HG03432 (cell line): ENCODE data around the gene MT4.

Experiments
- ATAC-seq: cut with Tn5 transposase; IDR thresholded peaks from one replicate; pipeline ENCODE4 v1.9.1; 2021; ENCODE audit warnings: mild to moderate bottlenecking, moderate library complexity; ENCODE audit not compliant: unreplicated experiment

Gene MT4

DNA sequence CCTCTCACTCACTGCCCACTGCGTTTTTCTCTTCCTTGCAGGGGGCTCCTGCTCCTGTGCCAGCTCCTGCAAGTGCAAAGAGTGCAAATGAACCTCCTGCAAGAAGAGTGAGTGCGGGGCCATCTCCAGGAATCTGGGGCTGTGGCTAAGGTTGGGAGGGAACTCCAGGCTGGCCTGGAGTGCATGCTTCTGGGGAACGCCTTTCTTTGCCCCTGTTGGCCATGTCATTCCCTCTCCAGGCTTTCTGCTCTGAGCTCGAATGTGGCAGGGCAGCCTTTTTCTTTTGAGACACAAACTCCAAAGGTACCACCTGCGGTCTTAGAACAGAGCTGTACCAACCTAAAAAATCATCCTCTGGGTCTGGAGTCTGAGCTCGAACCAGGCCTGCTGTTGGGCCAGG lies 53.3 kb downstream of the MT4 start:
- no peak for ATAC-seq
